Activated naive CD4-positive, alpha-beta T cell treated with anti-CD3 and anti-CD28 coated beads, Interleukin-2, amount 50 U/mL, for 16 hours (primary cell): ENCODE data around the gene CZIB.
A peak's percentile ranks its signal among the peaks of the same experiment; 100 is the strongest.
"Not testable (repeated sequence)": the region's sequence is repeated elsewhere in the genome, so short reads cannot be mapped to it uniquely, and the experiment has no call there.

Experiments used
- DNase-seq: peaks from one replicate; pipeline ENCODE4 v3.0.0-alpha.2; 2020

CZIB gene

DNA sequence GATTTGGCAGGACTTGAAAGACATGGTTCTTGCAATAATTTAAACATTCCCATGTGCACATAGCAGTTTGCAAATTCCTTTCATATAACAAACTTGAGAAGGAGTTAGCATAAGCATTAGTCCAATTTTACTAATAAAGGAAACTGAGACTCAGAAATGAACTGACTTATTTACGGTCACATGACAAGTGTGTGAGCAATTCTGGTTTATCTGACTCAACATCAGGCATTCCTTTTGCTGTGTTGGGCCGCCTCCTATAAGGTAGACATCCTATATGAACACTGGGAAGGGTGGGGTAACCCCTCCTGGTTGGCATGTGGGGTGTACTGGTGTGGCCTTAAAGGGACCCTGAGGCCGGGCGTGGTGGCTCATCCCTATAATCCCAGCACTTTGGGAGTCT lies 32.3 kb downstream of the CZIB start:
- no peak for DNase-seq

DNA sequence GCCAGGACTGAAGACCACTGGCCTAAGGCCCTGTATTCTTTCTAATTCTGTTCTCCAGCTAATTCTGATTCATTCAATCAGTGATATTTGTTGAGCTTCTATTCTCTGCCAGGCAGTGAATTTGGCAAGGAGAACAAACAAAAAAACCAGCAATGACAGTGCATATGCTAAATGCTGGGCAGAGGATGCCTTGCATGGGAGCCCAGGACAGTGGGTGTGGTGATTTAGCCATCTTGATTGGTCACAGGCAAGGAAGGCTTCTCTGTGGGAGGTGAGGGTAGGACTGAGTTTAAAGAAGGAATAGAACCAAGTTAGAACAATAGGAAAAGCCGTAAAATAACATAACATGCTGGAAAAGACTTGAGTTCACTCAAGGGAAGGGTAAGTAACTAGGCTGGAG lies 33.0 kb downstream of the CZIB start:
- no peak for DNase-seq

DNA sequence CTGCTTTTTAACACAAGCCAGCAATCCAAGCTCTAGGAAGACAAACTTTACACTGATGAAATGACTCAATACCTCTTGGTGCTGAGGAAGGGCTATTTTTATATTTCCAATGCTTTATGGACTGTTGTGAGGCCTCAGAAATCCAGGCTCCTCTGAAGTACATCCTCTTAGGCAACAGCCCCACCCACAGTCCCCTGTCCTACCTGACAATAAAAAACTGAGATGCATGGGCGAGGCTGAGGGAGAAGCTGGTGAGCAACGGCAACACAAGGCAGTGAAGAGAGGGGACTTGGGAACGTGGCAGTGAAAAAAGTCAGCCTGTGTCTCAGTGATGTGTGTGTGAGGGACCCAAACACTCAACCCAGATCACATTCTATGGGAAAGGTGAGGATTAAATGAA lies 33.9 kb downstream of the CZIB start:
- DNase-seq = no peak

DNA sequence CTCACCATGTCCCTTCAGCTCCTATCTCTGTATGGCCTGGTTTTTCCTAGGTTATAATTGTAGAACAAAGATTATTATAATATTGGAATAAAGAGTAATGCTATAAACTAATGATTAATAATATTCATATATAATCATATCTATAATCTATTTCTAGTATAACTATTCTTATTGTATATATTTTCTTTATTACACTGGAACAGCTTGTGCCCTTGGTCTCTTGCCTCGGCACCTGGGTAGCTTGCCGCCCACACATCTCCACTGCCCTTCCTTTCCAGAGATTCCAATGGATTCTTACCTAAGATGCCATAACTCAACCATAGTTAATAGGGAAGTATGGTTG lies 34.5 kb downstream of the CZIB start:
- not testable (repeated sequence) for DNase-seq

DNA sequence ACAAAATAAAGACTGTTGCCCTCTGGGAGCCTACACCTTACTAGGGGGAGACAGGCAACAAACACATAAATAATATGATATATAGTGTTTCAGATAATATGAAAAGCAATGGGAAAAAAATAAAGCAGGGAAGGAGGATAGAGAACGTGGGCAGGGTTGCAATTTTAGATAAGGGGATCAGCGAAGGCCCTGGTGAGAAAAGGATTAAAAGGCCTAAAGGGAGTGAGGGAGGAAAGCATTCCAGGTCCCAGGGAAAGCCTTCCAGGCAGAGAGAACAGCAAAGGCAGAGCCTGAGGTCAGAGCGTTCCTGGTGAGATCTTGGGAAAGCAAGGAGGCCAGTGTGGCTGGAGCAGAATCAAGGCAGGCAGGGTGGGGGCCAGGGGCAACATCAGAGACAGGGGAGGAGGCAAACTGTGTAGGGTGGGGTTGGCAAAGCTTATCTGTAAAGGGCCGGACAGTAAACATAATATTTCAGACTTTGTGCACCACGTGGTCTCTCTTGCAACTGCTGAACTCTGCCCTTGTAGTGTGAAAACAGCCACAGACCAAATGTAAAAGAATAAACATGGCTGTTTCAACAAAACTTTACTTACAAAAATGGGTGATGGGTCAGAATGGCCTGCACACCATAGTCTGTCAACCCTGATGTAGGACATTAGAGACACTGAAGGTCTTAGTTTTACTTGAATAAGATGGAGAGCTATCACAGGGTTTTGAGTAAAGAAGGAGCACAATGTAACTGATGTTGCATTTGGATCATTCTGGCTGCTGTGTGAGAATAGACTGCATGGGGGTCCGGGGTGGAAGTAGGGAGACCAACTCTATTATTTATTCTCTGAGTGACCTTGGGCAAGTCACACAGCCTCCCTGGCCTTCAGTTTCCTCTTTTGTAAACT lies 37.1 kb downstream of the CZIB start:
- no peak for DNase-seq

DNA sequence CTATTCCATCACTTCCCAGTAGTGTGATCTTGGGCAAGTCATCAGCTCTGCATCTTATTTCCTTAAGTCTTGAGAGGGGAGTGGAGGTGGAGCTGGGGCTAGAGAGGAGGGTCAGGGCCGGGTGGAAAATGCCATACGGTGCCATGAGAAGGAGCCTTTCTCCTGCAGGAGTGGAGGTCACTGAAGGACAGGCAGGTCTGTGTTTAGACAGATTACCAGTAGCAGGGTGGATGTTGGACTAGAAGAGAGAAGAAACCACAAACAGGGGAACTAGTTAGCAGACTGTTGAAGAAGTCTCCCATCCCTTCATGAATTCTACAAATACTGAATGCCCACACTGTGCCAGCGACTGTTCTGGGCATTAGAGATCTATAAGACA lies 37.7 kb downstream of the CZIB start:
- no peak for DNase-seq

DNA sequence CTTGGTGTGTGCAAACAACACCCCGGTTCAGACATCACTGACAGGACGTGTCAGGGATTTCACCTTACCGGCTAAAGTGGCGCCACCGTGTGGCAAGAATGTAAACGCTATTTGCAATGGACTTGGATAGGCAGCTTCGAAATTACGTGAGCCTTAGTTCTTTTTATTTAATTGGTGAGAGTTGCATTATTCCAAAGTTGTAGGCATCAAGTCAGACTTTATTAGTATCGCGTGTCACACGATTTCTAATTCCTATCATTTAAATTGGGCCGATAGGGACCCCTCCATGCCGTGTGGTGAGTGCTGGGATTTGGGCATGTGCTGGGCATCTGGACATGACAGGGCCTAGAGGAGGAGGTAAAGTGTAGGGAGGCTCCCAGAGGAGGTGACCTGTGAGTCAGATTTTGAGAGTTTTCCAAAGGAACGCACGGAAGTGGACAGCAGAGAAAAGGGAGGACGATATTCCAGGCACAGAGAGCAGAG lies 38.3 kb downstream of the CZIB start:
- peak; percentile 81 for DNase-seq

DNA sequence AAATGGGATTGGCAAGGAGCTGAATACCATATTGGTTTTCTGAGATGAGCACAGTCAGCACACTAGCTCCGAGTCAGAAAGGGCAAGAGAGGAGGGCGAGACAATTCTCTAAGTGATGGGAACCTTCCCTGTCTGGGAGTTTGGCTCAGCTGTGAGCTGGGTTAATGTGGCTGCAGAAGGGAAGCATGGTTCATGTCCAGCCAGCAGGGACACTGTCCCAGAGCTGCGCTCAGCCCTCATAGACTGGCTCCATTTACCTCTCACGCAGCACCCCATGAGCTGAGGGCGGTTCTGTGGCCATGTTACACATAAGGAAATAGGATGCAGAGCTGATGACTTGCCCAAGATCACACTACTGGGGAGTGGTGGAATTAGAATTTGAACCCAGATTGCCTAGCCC lies 39.5 kb downstream of the CZIB start:
- DNase-seq = no peak

DNA sequence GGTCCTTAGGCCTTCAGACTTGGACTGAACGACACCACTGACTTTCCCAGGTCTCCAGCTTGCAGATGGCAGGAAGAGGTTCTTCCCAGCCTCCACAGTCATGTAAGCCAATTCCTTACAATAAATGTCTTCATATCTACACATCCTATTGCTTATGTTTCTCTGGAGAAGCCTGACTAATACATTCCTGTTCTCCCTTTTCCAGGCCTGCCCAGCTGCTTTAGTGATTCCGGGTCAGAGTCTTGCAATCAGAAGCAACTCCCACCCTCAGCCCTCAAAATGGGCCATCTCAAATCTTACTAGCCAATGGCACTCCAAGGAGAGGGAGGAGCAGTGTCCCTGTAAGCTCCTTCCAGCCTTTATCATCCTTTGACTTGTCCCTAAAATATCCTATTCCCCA lies 40.2 kb downstream of the CZIB start:
- no peak for DNase-seq

DNA sequence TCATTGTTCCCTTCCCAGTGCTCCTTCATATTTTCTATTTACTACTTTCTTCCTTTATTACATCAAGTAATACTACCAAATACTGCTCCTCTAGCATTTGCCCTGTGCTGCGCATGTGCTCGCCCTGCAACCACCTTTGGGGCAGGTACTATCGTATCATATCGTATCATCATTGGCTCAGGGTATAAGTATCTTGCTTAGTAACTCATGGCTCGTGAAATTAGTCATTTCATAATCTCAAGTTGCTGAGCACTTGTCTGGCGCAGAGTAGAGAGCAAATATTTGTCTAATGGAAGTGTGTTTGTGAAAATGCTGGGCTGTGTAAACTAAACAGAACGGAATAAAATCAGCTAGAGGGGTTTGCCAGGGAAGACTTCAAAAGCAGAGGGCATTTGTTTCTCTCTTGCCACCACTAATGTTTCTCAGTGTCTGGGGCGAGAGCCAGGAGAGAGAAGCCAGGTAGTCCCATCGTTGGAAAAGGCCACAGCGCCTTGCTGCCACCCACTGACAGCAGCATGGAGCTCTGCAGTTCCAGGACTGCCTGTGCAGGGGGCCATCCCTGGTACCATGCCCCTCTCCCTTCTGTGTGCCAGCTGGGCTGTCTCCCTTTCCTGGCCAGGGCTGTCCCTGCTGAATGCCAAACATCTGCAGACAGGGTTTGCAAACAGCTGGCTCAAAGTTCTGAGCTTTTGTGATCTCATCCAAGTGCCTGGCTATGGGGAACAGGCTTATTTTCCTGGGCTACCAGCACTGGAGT lies 43.8 kb downstream of the CZIB start:
- DNase-seq = no peak

DNA sequence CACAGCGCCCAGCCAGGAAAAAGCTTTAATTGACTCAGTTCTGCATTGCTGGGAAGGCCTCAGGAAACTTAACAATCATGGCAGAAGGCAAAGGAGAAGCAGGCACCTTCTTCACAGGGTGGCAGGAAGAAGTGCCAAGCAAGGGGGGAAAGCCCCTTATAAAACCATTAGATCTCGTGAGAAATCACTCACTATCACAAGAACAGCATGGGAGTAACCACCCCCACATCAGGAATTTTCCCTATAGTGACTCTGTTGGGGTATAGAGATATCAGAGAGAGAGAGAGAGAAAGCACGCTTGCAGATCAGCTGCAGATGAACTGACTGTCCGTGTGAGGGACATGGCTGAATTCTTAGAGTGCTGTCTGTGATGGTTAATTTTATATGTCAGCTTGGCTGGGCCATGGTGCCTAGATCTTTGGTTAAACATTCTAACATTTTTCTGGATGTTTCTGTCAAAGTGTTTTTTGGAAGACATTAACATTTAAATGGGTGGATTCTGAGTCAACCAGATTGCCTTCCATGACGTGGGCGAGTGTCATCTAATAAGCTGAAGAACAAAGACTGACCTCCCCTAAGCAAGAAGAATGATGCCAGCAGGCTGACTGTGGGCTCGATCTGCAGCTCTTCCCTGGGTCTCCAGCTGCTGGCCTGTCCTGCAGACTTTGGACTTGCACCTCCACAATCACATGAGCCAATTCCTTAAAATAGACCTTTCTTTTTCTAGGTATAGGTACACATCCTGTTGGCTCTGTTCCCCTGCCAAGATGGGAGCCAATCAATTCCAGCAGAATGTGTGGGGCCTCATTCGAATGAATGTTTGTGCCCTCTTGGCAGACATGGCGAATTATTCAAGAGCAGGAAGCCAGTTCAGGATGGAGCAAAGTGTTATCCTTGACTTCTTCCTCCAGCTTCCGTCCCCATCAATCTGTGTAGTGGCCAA lies 45.2 kb downstream of the CZIB start:
- DNase-seq = no peak

DNA sequence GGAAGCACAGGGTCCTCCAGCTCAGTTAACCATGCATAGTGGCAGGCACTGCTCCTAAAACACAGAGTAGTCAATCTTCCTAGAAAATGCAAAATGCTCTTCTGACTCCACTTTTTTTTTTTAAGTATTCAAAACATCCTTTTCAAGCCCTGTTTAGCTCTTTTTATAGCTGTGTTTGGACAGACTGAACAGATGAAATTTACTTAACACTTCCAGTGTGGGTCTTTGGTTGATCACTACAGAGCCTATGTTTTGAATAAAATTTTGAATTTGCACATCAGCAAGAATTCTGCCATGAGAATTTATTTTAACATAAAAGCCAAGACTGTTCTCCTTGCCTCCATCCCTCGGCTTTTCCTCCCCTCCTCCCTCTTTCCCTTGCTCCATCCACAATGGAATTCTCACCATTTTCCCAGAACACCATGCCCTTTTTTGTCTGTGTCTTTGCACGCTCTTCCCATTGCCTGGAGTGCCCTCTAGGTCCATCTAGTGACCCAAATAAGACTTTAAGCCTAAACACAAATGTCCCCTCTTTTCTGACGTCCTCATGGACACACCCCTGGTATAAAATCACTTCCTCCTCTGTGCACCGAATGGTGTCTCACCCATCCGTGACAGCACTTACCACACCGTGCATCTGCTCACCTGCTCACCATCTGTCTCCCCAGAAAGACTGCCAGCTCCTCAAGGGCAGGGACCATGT lies 47.9 kb downstream of the CZIB start:
- DNase-seq = no peak

DNA sequence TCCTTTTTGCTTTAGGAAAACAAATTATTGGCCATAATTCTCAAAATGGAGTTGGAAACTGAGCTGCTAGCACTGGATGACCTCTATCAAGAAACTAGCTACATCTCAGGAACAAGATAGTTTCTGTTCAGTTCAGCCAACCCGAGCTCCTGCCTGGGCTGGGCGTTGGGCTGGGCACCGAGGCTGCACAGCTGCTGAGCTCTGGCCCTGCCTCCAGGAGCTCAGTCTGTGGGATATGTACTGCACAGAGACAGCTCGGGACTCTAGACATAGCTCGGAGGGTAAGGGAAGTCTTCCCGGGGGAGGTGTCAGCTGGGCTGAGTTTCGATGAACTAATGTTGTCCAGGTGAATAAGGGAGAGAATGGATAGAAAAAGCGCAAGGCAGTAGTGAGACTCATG lies 53.5 kb downstream of the CZIB start:
- no peak for DNase-seq

DNA sequence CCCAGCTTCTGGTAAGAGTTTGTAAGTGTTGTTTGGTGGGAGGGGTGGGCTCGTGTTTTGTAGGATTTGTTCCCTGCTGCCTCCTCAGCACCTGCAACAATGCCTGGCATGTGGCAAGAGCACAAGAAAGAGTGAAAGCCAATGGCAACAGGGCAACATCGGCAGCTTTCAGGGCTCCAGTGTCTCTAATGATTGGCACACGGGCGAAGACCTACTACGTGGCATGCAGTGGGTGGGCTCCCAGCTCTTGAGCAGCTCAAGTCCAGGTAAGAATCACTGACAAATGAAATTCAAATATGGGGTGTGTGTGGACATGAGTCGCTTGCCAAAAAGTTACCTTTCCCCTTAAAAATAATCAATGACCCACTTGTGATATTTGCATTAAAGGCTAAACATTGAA lies 54.1 kb downstream of the CZIB start:
- DNase-seq = no peak

DNA sequence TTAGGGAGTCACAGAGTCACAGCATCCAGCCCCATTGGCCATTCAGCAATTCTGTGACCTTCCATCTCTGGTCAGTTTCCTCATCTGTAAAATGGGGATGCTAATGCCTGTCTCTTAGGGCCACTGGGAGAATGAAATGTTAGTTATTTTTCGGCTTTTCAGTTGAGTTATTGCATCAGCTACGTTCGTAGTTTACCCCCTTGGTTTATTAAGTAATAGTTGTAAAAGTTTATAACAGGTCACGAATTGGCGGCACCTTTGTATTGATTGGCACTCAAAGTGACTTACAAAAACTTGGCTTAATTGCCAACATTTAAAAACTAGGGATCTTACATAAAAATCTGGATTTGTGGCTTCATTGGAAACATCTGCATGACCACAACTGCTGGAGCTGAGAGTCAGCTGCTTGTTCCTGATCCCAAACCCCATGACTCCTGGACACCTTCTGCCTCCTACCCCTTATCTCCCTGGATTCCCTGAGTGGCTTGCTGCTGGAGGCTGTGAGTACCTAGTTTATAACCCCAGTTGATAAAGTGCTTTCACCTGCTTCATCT lies 54.9 kb downstream of the CZIB start:
- no peak for DNase-seq
